Peyer's patch (tissue), 4 donors: ENCODE results near the gene EIF4B. TPM values are rescaled to one million over a fixed set of nuclear protein-coding genes. Genes with fewer than 3 reads are reported as not detected.

Experiments
- DNase-seq, 3 donors: peaks; one replicate each; pipeline ENCODE4 v3.0.0-alpha.2; 2017 to 2019
- H3K27ac ChIP-seq, 4 donors: fragments of 200-600 bp; sonication (generic); one replicate each; pipeline ENCODE4 v1.5.1; 2016 to 2019
- H3K27me3 ChIP-seq, 2 donors: fragments of 200-600 bp; sonication (generic); one replicate each; pipeline ENCODE4 v1.5.1; 2019
- H3K36me3 ChIP-seq, 3 donors: fragments of 200-600 bp; sonication (generic); one replicate each; pipeline ENCODE4 v1.5.1; 2016 to 2019
- H3K4me1 ChIP-seq, 4 donors: fragments of 200-600 bp; sonication (generic); one replicate each; pipeline ENCODE4 v1.5.1; 2016 to 2019
- H3K4me3 ChIP-seq, 4 donors: fragments of 200-600 bp; sonication (generic); 1 replicate in 3 of 4; 2 replicates in 1 of 4; pipeline ENCODE4 v1.5.1; 2016 to 2019; ENCODE audit warnings: mild to moderate bottlenecking in 1 of 4
- H3K9me3 ChIP-seq, 4 donors: fragments of 200-600 bp; sonication (generic); one replicate each; pipeline ENCODE4 v1.5.1; 2016 to 2019; ENCODE audit warnings: mild to moderate bottlenecking in 1 of 4
- CTCF ChIP-seq, 6 experiments: fragments of 450-650 bp in 4 of 6; fragments of 200-600 bp in 2 of 6; sonication (generic) in 1 of 6; IDR thresholded peaks; one replicate each; pipeline ENCODE4 v1.5.1; 2017 to 2019; ENCODE audit warnings: antibody characterized with exemption in 6 of 6, mild to moderate bottlenecking in 3 of 6, moderate library complexity in 1 of 6
- POLR2A ChIP-seq, 2 donors: fragments of 450-650 bp; IDR thresholded peaks; one replicate each; pipeline ENCODE4 v1.5.1; 2017; ENCODE audit warnings: antibody characterized with exemption in 2 of 2, mild to moderate bottlenecking in 2 of 2, moderate library complexity in 2 of 2
- total RNA-seq, 4 donors: library from RNA; depleted of rRNA; stranded (reverse); fragments of >200 nt; gene quantifications; one replicate each; pipeline ENCODE4 v1.1.0, GENCODE V29; 2016

Gene EIF4B, protein sequence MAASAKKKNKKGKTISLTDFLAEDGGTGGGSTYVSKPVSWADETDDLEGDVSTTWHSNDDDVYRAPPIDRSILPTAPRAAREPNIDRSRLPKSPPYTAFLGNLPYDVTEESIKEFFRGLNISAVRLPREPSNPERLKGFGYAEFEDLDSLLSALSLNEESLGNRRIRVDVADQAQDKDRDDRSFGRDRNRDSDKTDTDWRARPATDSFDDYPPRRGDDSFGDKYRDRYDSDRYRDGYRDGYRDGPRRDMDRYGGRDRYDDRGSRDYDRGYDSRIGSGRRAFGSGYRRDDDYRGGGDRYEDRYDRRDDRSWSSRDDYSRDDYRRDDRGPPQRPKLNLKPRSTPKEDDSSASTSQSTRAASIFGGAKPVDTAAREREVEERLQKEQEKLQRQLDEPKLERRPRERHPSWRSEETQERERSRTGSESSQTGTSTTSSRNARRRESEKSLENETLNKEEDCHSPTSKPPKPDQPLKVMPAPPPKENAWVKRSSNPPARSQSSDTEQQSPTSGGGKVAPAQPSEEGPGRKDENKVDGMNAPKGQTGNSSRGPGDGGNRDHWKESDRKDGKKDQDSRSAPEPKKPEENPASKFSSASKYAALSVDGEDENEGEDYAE
- total RNA-seq = 100 to 1,000 TPM; 234 to 531 (median 250) TPM

DNA sequence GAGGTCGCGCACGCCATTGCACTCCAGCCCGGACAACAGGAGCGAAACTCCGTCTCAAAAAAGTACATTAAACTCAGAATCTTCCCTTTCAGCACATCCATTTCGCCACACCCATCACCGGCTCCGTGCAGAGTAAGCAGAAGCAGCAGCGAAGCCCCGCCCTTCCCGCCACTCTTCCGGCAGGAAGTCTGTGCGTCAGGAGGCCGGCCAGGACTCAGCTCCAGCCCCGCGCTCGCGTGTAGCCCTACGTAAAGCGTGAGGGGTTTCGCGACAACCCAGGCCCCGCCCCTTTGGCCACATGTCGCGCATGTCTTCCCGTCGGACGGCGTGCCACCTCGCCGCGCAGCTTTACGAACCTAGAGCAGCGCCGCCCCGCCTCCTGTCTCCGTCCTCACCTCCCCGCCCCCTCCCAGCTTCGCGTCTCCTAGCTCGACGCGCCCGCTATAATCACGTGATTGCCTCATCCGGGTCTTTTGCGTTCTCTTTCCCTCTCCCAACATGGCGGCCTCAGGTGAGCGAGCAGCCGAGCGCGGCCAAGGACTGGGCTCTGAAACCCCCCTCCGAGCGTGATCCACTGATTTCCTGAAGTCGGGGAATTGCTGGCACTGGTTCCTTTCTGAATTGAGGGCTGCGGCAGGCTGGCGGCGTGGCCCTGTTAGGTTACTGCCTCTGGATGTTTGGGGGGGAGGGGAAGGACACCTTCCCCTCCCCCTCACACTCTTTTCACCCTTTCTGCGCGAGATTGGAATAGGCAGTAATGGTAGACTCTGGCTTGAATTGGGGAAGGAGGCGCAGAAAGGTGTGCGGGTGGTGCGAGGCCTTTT lies at the start of gene EIF4B:
Gene EIF4B, plus strand, starts transcription at position 471 of the 824 bp plus-strand sequence. Its CDS starts 28 bp downstream, at position 499.
- H3K36me3 ChIP-seq = no peaks in the 10 kb centered on the region
- H3K27ac ChIP-seq = peak within 1 kb of the TSS; percentile 85 to 94 (median 90)
- H3K9me3 ChIP-seq = no peaks in the 10 kb centered on the region
- peak; percentile 100 for DNase-seq
- H3K27me3 ChIP-seq = no peaks in the 10 kb centered on the region
- H3K4me3 ChIP-seq = peak within 1 kb of the TSS; percentile 82 to 94 (median 90)
- TF ChIP-seq POLR2A (IDR thresholded peaks at IDR 0.05) (peak; percentile 36 to 56), CTCF (IDR thresholded peaks at IDR 0.05) (no peak)
- peaks cover 0 to 46% (median 27%) of the 10 kb centered on the region in 4 donors for H3K4me1 ChIP-seq

DNA sequence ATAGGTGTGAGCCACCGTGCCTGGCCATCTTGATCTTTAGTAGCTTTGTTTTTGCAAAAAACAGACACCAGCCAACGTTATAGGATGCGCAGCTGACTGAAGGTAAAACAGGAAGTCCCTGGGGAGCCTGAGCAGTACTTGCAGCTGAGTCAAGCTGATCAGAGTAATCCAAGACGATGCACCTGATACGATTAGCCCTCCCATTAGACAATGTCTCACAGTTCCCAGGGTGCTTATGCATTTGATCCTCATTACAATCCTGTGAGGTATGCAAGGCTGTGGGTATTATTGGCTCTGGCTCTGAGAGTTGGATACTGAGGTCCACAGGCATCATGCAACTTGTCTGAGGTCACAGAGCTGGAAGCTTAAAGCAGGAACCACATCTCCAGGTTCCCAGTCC lies 49.3 kb upstream of the EIF4B start:
- peaks cover 0 to 10% (median 0%) of the 10 kb centered on the region in 3 donors for H3K36me3 ChIP-seq
- H3K9me3 ChIP-seq = no peaks in the 10 kb centered on the region
- H3K4me1 ChIP-seq = no peaks in the 10 kb centered on the region
- no peak for TF ChIP-seq CTCF (IDR thresholded peaks at IDR 0.05)
- no peak for TF ChIP-seq POLR2A (IDR thresholded peaks at IDR 0.05)
- no peak overlapping the region for H3K4me3 ChIP-seq
- H3K27ac ChIP-seq = no peak overlapping the region
- H3K27me3 ChIP-seq = no peaks in the 10 kb centered on the region
- no peak for DNase-seq

- H3K27ac ChIP-seq = peak overlapping the region in 1 of 4 donors; percentile 51
- H3K4me3 ChIP-seq = peak overlapping the region in 2 of 4 donors; percentile 47 to 51
These were observed 41.5 kb upstream of the EIF4B start for GRCh38 chr12:52964556-52965336.

GRCh38 chr12:52965337-52965731 lies 40.9 kb upstream of the EIF4B start:
- Histone ChIP-seq H3K4me3 (peak overlapping the region in 2 of 4 donors; percentile 47 to 51), H3K27me3 (no peaks in the 10 kb centered on the region), H3K36me3 (no peaks in the 10 kb centered on the region), H3K4me1 (peaks cover 0 to 9% (median under 1%) of the 10 kb centered on the region in 4 donors), H3K9me3 (no peaks in the 10 kb centered on the region), H3K27ac (peak overlapping the region in 1 of 4 donors; percentile 51)
- TF ChIP-seq CTCF (IDR thresholded peaks at IDR 0.05) (no peak), POLR2A (IDR thresholded peaks at IDR 0.05) (no peak)
- DNase-seq = peak in 1 of 3 donors; percentile 63

More at GRCh38 chr12:52964556-52965336, 41.5 kb upstream of the EIF4B start:
- peaks cover 0 to 7% (median 0%) of the 10 kb centered on the region in 4 donors for H3K4me1 ChIP-seq
- no peaks in the 10 kb centered on the region for H3K36me3 ChIP-seq
- TF ChIP-seq POLR2A (IDR thresholded peaks at IDR 0.05) (no peak), CTCF (IDR thresholded peaks at IDR 0.05) (no peak)
- H3K9me3 ChIP-seq = no peaks in the 10 kb centered on the region
- H3K27me3 ChIP-seq = no peaks in the 10 kb centered on the region
- DNase-seq = no peak
